Activated CD8-positive, alpha-beta memory T cell treated with anti-CD3 and anti-CD28 coated beads, Interleukin-2, amount 10 ng/mL, durations not matched to agents 7 days and 5 days (primary cell): ENCODE measurements around the gene ZNF274. TPM values are rescaled to one million over a fixed set of nuclear protein-coding genes. Genes with fewer than 3 reads are reported as not detected.
"Not testable (repeated sequence)": the region's sequence is repeated elsewhere in the genome, so short reads cannot be mapped to it uniquely, and the experiment has no call there.

Source experiments
- ATAC-seq: fragments of 150-1000 bp; cut with Tn5 transposase; one replicate; pipeline ENCODE4 v1.10.0; 2021; ENCODE audit warnings: moderate library complexity
- CTCF ChIA-PET: fragments of 350-600 bp; sonication (Branson Sonifier 250); formaldehyde crosslinking; loops from one replicate; lab custom pipeline; 2021; ENCODE audit warnings: antibody characterized with exemption; lab: Charles Lee
- DNase-seq: peaks from one replicate; pipeline ENCODE4 v3.0.0-alpha.2; 2020
- H3K27ac Mint-ChIP-seq: one replicate; pipeline ENCODE4 v1.8.0; 2021; ENCODE audit warnings: mild to moderate bottlenecking, mixed read lengths
- H3K27me3 Mint-ChIP-seq: one replicate; pipeline ENCODE4 v1.8.0; 2021; ENCODE audit warnings: mixed read lengths
- H3K36me3 Mint-ChIP-seq: one replicate; pipeline ENCODE4 v1.8.0; 2021; ENCODE audit warnings: mild to moderate bottlenecking, mixed read lengths
- H3K4me1 Mint-ChIP-seq: one replicate; pipeline ENCODE4 v1.8.0; 2021; ENCODE audit warnings: mixed read lengths
- H3K4me3 Mint-ChIP-seq: one replicate; pipeline ENCODE4 v1.8.0; 2021; ENCODE audit warnings: mild to moderate bottlenecking, moderate library complexity, mixed read lengths
- H3K9me3 Mint-ChIP-seq: one replicate; pipeline ENCODE4 v1.8.0; 2022; ENCODE audit warnings: low read depth, mixed read lengths
- total RNA-seq, 2 experiments: library from RNA; stranded (reverse); gene quantifications; one replicate each; pipeline ENCODE4 v1.2.3, GENCODE V29; 2021

ZNF274 gene
- total RNA-seq = 10 to 100 TPM; 30.1 to 36.0 TPM

DNA sequence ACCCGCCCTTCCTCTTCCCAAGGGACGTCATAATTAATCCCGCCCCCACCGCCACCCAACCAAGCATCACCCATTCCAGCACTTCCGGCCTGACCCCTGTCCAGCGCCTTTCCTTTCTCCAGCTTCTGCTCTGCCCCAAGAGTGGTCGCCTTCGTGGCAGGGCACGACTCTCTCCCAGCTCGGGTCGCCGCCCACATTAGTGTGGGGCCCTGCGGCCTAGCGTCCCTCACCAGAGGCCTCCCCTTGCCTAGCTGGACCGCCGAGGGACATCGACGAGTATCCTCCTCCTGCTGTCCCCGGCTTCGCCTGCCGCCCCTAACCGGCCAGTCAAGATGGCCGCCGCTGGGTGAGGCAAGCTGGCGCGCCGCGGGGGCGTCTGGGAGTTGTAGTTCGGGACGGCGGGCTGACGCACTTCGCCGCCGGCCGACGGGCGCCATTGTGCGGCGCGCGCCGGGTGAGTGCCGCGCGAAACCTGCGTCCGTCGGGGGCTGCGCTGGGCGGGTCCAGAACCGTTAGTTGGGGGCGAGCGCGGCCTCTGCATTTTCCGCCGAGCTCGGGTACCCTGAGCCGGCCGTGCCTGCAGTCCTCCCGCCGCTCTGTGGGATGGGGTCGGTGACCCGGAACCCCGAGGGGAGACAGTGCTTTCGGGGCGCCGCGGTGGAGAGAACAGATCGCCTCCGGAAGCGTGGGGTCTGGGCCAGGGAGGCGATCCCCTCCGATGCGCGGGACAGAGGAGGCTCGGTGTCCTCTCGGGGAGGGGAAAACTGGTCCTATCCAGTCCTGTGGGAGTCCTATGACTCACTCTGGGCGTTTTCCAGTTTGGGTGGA, at the start of gene ZNF274:
Gene ZNF274 (plus strand): TSS at position 73 of the 828 bp plus-strand sequence. CDS start 905 bp downstream, outside the sequence.
- peak; percentile 96 for DNase-seq
- CTCF ChIA-PET = interaction anchor here (0.8 to 2.1 kb wide), 3 partner anchors 15 to 337 kb away, joined by 3 to 10 read pairs (median 4); partner anchors contain the start of genes ZBTB45 and ZNF497
- Mint-ChIP-seq H3K27ac (peak within 1 kb of the TSS; percentile 100), H3K27me3 (no peaks in the 10 kb centered on the region), H3K4me3 (peak within 1 kb of the TSS; percentile 92), H3K4me1 (peaks cover 22% of the 10 kb centered on the region), H3K9me3 (peaks cover 33% of the 10 kb centered on the region), H3K36me3 (peaks cover 55% of the 10 kb centered on the region)
- ATAC-seq = peak; percentile 91

DNA sequence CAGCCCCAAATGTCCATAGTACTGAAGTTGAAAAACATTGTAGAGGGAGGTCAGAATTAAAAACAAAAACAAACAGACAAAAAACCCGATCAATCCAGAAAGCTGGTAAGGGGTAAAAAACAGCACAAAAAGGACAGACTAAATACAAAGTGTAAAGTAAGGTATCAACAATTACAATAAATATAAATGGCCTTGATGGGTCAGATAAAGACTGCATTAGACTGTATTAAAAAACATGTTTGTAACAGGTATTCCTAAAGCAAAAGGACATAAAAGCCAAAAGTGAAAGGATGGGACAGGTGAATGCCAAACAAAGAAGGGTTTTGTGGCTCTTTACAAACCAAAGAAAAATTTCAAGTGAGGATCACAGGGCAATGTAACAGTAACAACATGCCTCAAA, 48.6 kb upstream of the ZNF274 start:
- CTCF ChIA-PET = no interaction called here
- no peak for ATAC-seq
- H3K4me3 Mint-ChIP-seq = no peak overlapping the region
- H3K27me3 Mint-ChIP-seq = no peaks in the 10 kb centered on the region
- H3K27ac Mint-ChIP-seq = no peak overlapping the region
- no peaks in the 10 kb centered on the region for H3K4me1 Mint-ChIP-seq
- peaks cover 48% of the 10 kb centered on the region for H3K9me3 Mint-ChIP-seq
- H3K36me3 Mint-ChIP-seq = peaks cover 73% of the 10 kb centered on the region
- DNase-seq = no peak

DNA sequence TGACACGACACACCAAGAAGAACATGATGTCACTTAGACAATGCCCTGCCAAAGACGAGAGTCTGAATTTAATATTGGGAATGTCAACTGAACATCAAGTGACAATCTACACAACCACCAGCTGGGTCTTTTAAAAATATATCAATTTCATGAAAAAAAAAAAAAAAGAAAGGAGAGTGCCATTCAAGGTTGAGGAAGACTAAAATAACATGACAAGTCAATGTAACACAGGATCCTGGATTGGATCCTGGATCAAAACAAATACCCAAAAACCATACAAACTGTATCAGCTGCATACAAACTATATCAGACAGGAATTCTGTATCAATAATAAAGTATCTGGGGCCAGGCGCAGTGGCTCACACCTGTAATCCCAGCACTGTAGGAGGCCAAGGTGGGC, 37.0 kb upstream of the ZNF274 start:
- Mint-ChIP-seq H3K36me3 (peaks cover 38% of the 10 kb centered on the region), H3K27me3 (no peaks in the 10 kb centered on the region), H3K27ac (no peak overlapping the region), H3K4me3 (no peak overlapping the region), H3K9me3 (peaks cover 14% of the 10 kb centered on the region), H3K4me1 (peaks cover 11% of the 10 kb centered on the region)
- CTCF ChIA-PET = no interaction called here
- no peak for DNase-seq
- ATAC-seq = no peak

DNA sequence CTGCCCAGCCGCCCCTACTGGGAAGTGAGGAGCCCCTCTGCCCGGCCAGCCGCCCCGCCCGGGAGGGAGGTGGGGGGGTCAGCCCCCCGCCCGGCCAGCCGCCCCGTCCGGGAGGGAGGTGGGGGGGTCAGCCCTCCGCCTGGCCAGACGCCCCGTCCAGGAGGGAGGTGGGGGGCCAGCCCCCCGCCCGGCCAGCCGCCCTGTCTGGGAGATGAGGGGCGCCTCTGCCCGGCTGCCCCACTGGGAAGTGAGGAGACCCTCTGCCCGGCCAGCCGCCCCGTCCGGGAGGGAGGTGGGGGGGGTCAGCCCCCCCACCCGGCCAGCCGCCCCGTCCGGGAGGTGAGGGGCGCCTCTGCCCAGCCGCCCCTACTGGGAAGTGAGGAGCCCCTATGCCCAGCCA, 35.4 kb upstream of the ZNF274 start:
- ATAC-seq, DNase-seq, CTCF ChIA-PET, H3K4me3 Mint-ChIP-seq, H3K27me3 Mint-ChIP-seq, H3K27ac Mint-ChIP-seq: not testable (repeated sequence)
- peaks cover 33% of the 10 kb centered on the region for H3K36me3 Mint-ChIP-seq
- peaks cover 14% of the 10 kb centered on the region for H3K4me1 Mint-ChIP-seq
- H3K9me3 Mint-ChIP-seq = peaks cover 14% of the 10 kb centered on the region

GRCh38 chr19:58150328-58150921, 32.4 kb upstream of the ZNF274 start, which contains the start of gene ZNF329:
Gene ZNF329, minus strand, starts transcription at chr19:58150789. Its CDS starts 21,286 bp downstream, at chr19:58129503.
- peak; percentile 81 for ATAC-seq
- CTCF ChIA-PET = no interaction called here
- DNase-seq = peak; percentile 93
- Mint-ChIP-seq H3K4me3 (peak within 1 kb of the TSS; percentile 85), H3K27me3 (no peaks in the 10 kb centered on the region), H3K36me3 (peaks cover 26% of the 10 kb centered on the region), H3K9me3 (peaks cover 8% of the 10 kb centered on the region), H3K4me1 (peaks cover 18% of the 10 kb centered on the region), H3K27ac (peak within 1 kb of the TSS; percentile 88)

GRCh38 chr19:58153386-58153785, 29.5 kb upstream of the ZNF274 start:
- Mint-ChIP-seq H3K27ac (no peak overlapping the region), H3K9me3 (peaks cover 4% of the 10 kb centered on the region), H3K4me3 (no peak overlapping the region), H3K36me3 (peaks cover 18% of the 10 kb centered on the region), H3K27me3 (no peaks in the 10 kb centered on the region), H3K4me1 (peaks cover 19% of the 10 kb centered on the region)
- CTCF ChIA-PET = no interaction called here
- no peak for ATAC-seq
- DNase-seq = no peak

GRCh38 chr19:58154287-58154678, 28.6 kb upstream of the ZNF274 start:
- DNase-seq = no peak
- H3K4me3 Mint-ChIP-seq = peak overlapping the region; percentile 69
- H3K36me3 Mint-ChIP-seq = peaks cover 16% of the 10 kb centered on the region
- H3K27ac Mint-ChIP-seq = peak overlapping the region; percentile 67
- peaks cover 4% of the 10 kb centered on the region for H3K9me3 Mint-ChIP-seq
- peaks cover 18% of the 10 kb centered on the region for H3K4me1 Mint-ChIP-seq
- no peak for ATAC-seq
- no peaks in the 10 kb centered on the region for H3K27me3 Mint-ChIP-seq
- CTCF ChIA-PET = interaction anchor here (1.4 kb wide), 2 partner anchors 9 to 178 kb away, joined by 3 read pairs; no protein-coding TSS in a partner anchor

GRCh38 chr19:58154679-58155648, 27.9 kb upstream of the ZNF274 start:
- peak overlapping the region; percentile 67 for H3K27ac Mint-ChIP-seq
- no peaks in the 10 kb centered on the region for H3K27me3 Mint-ChIP-seq
- peaks cover 13% of the 10 kb centered on the region for H3K4me1 Mint-ChIP-seq
- peaks cover 12% of the 10 kb centered on the region for H3K36me3 Mint-ChIP-seq
- peaks cover 3% of the 10 kb centered on the region for H3K9me3 Mint-ChIP-seq
- ATAC-seq (peak; percentile 84), DNase-seq (peak; percentile 96)
- CTCF ChIA-PET = interaction anchor here (0.8 to 1.4 kb wide), 6 partner anchors 10 to 1056 kb away, joined by 3 to 4 read pairs (median 3); partner anchors contain the start of genes ZNF17 and ZNF551
- peak overlapping the region; percentile 69 for H3K4me3 Mint-ChIP-seq

GRCh38 chr19:58157045-58157728, 25.7 kb upstream of the ZNF274 start:
- no peak for DNase-seq
- ATAC-seq = no peak
- peaks cover 7% of the 10 kb centered on the region for H3K9me3 Mint-ChIP-seq
- H3K4me1 Mint-ChIP-seq = peaks cover 5% of the 10 kb centered on the region
- H3K27me3 Mint-ChIP-seq = no peaks in the 10 kb centered on the region
- H3K4me3 Mint-ChIP-seq = no peak overlapping the region
- H3K27ac Mint-ChIP-seq = no peak overlapping the region
- CTCF ChIA-PET = interaction anchor here (0.6 to 1.1 kb wide), 2 partner anchors 8 to 46 kb away, joined by 3 to 6 read pairs; no protein-coding TSS in a partner anchor
- H3K36me3 Mint-ChIP-seq = peaks cover 11% of the 10 kb centered on the region

GRCh38 chr19:58166268-58166667, 16.6 kb upstream of the ZNF274 start:
- no peaks in the 10 kb centered on the region for H3K4me1 Mint-ChIP-seq
- DNase-seq (no peak), ATAC-seq (no peak)
- peaks cover 18% of the 10 kb centered on the region for H3K36me3 Mint-ChIP-seq
- CTCF ChIA-PET = interaction anchor here (2.0 kb wide), 1 partner anchor 10 kb away, joined by 6 read pairs; no protein-coding TSS in a partner anchor
- H3K4me3 Mint-ChIP-seq = no peak overlapping the region
- no peak overlapping the region for H3K27ac Mint-ChIP-seq
- H3K9me3 Mint-ChIP-seq = peaks cover 43% of the 10 kb centered on the region
- no peaks in the 10 kb centered on the region for H3K27me3 Mint-ChIP-seq

DNA sequence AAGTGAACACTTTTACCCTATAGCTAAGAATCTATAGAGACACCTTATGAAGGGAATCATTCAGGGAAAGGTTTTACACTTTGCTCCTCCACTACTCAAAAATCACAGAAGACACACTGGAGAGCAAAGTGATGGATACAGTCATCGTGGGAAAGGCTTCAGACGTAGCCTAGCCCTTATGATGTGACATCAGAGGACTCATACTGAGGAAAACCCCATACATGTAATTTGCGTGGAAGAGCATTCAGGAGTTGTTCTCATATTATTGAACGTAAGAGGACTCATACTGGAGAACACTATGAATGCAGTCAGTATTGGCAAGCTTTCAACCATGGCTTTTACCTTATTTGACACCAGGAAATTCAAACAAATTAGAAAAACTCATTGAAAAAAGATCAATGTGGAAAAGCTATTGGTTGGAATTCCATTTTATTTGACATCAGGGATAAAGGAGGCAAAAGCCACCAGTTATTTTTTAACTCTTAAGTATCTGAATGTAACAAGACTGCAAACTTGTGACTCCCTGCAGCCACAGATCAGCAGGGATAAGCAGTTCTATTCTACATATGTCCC, 16.1 kb upstream of the ZNF274 start:
- no peak for DNase-seq
- no peak overlapping the region for H3K27ac Mint-ChIP-seq
- H3K36me3 Mint-ChIP-seq = peaks cover 17% of the 10 kb centered on the region
- ATAC-seq = no peak
- H3K4me3 Mint-ChIP-seq = no peak overlapping the region
- H3K27me3 Mint-ChIP-seq = no peaks in the 10 kb centered on the region
- no peaks in the 10 kb centered on the region for H3K4me1 Mint-ChIP-seq
- peaks cover 42% of the 10 kb centered on the region for H3K9me3 Mint-ChIP-seq
- CTCF ChIA-PET = interaction anchor here (2.0 kb wide), 1 partner anchor 10 kb away, joined by 6 read pairs; no protein-coding TSS in a partner anchor

DNA sequence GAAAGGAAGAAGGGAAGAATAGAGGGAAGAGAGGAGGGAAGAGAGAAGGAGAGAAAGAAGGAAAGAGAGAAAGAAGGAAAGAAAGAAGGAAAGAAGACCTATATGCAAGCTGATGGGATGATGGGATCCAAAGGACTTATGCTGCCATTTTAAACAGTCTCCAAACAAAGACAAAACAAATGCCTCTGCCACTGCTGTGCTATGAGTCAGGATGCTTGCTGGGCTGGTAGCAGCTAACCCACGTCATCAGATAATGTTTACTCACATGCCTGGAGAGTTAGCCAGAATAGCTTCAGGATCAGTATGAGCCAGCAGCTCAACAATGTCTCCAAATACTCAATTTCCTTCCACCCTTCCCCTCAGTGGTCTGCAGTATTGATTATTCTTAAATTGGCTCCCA, 12.0 kb upstream of the ZNF274 start:
- Mint-ChIP-seq H3K36me3 (peaks cover 7% of the 10 kb centered on the region), H3K27ac (no peak overlapping the region), H3K4me1 (no peaks in the 10 kb centered on the region), H3K9me3 (peaks cover 31% of the 10 kb centered on the region), H3K4me3 (no peak overlapping the region), H3K27me3 (no peaks in the 10 kb centered on the region)
- ATAC-seq (no peak), DNase-seq (no peak)
- CTCF ChIA-PET = no interaction called here
